MM.1S (cell line): ENCODE results near the gene LAMP5.

ENCODE experiments used
- EZH2 ChIP-seq: fragments of 300-600 bp; sonication (generic); optimal IDR thresholded peaks from 2 replicates; pipeline ENCODE3; 2017; ENCODE audit warnings: low read depth, mild to moderate bottlenecking, antibody characterized with exemption, low read length, mixed read lengths
- TF ChIP-seq, protein P1 (sequence below): fragments of 300-600 bp; sonication (generic); IDR thresholded peaks from 2 replicates; pipeline ENCODE4 v1.5.1; 2016; ENCODE audit warnings: antibody characterized with exemption, low read length, mixed read lengths

DNA sequence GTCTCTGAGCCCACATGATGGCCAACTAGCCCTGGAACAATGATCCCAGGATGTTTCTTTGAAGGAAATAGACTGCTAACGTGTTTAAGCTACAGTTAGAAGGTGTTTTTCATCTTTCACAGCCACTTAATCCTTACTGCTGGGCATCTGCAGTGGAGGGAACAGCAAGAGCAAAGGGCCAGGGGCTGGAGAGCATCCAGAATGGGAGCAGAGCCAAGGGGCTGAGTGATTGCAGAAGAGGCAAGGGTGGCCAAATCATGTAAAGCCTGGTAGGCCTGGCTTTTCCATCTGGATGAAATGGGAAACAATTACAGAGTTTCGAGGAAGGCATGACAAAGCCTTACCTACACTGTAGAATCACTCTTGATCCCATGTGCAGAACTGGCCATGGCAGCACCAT lies 18.7 kb upstream of the LAMP5 start:
- TF ChIP-seq, protein P1, sequence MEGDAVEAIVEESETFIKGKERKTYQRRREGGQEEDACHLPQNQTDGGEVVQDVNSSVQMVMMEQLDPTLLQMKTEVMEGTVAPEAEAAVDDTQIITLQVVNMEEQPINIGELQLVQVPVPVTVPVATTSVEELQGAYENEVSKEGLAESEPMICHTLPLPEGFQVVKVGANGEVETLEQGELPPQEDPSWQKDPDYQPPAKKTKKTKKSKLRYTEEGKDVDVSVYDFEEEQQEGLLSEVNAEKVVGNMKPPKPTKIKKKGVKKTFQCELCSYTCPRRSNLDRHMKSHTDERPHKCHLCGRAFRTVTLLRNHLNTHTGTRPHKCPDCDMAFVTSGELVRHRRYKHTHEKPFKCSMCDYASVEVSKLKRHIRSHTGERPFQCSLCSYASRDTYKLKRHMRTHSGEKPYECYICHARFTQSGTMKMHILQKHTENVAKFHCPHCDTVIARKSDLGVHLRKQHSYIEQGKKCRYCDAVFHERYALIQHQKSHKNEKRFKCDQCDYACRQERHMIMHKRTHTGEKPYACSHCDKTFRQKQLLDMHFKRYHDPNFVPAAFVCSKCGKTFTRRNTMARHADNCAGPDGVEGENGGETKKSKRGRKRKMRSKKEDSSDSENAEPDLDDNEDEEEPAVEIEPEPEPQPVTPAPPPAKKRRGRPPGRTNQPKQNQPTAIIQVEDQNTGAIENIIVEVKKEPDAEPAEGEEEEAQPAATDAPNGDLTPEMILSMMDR, result no peak
- no peak for TF ChIP-seq EZH2
